ENCODE data around the gene C1orf159. TPM values are rescaled to one million over a fixed set of nuclear protein-coding genes. Genes with fewer than 3 reads are reported as not detected.

C1orf159 gene
- total and polyA plus RNA-seq, 9 of the 15 experiments (the other 6 are each of a cell fraction or from before 2014, with no cell fraction given), result 0.28 to 54.9 (median 10.6) TPM

DNA sequence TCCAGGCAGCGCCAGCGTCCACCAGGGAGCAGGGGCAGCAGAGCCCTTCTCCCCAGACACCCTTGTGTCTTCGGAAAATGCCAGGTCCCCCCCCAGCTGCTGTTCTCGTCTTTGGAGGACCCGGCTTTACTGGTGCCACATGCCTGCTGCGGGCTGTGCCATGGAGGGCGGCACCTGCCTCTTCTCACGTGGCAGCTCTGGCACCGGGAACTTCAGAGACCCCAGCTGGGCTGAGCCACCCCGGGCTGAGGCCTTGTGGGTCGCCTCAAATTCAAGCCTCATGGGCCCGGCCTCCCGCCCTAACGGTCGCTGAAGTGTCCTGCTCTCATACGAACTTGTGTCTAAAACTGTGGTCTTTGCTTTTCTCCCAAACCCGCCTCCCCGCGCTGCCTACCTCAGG is 27.0 kb upstream of the C1orf159 start (continued):
- TF ChIP-seq, protein P1, sequence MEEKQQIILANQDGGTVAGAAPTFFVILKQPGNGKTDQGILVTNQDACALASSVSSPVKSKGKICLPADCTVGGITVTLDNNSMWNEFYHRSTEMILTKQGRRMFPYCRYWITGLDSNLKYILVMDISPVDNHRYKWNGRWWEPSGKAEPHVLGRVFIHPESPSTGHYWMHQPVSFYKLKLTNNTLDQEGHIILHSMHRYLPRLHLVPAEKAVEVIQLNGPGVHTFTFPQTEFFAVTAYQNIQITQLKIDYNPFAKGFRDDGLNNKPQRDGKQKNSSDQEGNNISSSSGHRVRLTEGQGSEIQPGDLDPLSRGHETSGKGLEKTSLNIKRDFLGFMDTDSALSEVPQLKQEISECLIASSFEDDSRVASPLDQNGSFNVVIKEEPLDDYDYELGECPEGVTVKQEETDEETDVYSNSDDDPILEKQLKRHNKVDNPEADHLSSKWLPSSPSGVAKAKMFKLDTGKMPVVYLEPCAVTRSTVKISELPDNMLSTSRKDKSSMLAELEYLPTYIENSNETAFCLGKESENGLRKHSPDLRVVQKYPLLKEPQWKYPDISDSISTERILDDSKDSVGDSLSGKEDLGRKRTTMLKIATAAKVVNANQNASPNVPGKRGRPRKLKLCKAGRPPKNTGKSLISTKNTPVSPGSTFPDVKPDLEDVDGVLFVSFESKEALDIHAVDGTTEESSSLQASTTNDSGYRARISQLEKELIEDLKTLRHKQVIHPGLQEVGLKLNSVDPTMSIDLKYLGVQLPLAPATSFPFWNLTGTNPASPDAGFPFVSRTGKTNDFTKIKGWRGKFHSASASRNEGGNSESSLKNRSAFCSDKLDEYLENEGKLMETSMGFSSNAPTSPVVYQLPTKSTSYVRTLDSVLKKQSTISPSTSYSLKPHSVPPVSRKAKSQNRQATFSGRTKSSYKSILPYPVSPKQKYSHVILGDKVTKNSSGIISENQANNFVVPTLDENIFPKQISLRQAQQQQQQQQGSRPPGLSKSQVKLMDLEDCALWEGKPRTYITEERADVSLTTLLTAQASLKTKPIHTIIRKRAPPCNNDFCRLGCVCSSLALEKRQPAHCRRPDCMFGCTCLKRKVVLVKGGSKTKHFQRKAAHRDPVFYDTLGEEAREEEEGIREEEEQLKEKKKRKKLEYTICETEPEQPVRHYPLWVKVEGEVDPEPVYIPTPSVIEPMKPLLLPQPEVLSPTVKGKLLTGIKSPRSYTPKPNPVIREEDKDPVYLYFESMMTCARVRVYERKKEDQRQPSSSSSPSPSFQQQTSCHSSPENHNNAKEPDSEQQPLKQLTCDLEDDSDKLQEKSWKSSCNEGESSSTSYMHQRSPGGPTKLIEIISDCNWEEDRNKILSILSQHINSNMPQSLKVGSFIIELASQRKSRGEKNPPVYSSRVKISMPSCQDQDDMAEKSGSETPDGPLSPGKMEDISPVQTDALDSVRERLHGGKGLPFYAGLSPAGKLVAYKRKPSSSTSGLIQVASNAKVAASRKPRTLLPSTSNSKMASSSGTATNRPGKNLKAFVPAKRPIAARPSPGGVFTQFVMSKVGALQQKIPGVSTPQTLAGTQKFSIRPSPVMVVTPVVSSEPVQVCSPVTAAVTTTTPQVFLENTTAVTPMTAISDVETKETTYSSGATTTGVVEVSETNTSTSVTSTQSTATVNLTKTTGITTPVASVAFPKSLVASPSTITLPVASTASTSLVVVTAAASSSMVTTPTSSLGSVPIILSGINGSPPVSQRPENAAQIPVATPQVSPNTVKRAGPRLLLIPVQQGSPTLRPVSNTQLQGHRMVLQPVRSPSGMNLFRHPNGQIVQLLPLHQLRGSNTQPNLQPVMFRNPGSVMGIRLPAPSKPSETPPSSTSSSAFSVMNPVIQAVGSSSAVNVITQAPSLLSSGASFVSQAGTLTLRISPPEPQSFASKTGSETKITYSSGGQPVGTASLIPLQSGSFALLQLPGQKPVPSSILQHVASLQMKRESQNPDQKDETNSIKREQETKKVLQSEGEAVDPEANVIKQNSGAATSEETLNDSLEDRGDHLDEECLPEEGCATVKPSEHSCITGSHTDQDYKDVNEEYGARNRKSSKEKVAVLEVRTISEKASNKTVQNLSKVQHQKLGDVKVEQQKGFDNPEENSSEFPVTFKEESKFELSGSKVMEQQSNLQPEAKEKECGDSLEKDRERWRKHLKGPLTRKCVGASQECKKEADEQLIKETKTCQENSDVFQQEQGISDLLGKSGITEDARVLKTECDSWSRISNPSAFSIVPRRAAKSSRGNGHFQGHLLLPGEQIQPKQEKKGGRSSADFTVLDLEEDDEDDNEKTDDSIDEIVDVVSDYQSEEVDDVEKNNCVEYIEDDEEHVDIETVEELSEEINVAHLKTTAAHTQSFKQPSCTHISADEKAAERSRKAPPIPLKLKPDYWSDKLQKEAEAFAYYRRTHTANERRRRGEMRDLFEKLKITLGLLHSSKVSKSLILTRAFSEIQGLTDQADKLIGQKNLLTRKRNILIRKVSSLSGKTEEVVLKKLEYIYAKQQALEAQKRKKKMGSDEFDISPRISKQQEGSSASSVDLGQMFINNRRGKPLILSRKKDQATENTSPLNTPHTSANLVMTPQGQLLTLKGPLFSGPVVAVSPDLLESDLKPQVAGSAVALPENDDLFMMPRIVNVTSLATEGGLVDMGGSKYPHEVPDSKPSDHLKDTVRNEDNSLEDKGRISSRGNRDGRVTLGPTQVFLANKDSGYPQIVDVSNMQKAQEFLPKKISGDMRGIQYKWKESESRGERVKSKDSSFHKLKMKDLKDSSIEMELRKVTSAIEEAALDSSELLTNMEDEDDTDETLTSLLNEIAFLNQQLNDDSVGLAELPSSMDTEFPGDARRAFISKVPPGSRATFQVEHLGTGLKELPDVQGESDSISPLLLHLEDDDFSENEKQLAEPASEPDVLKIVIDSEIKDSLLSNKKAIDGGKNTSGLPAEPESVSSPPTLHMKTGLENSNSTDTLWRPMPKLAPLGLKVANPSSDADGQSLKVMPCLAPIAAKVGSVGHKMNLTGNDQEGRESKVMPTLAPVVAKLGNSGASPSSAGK (IDR thresholded peaks at IDR 0.05), result 0 out of 2 replicates have a peak, but pooled peaks have one; percentile 18
- TF ChIP-seq, protein P2, sequence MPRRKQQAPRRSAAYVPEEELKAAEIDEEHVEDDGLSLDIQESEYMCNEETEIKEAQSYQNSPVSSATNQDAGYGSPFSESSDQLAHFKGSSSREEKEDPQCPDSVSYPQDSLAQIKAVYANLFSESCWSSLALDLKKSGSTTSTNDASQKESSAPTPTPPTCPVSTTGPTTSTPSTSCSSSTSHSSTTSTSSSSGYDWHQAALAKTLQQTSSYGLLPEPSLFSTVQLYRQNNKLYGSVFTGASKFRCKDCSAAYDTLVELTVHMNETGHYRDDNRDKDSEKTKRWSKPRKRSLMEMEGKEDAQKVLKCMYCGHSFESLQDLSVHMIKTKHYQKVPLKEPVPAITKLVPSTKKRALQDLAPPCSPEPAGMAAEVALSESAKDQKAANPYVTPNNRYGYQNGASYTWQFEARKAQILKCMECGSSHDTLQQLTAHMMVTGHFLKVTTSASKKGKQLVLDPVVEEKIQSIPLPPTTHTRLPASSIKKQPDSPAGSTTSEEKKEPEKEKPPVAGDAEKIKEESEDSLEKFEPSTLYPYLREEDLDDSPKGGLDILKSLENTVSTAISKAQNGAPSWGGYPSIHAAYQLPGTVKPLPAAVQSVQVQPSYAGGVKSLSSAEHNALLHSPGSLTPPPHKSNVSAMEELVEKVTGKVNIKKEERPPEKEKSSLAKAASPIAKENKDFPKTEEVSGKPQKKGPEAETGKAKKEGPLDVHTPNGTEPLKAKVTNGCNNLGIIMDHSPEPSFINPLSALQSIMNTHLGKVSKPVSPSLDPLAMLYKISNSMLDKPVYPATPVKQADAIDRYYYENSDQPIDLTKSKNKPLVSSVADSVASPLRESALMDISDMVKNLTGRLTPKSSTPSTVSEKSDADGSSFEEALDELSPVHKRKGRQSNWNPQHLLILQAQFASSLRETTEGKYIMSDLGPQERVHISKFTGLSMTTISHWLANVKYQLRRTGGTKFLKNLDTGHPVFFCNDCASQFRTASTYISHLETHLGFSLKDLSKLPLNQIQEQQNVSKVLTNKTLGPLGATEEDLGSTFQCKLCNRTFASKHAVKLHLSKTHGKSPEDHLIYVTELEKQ (CRISPR knock-in tag; IDR thresholded peaks at IDR 0.05), result no peak
- TF ChIP-seq, protein P3, sequence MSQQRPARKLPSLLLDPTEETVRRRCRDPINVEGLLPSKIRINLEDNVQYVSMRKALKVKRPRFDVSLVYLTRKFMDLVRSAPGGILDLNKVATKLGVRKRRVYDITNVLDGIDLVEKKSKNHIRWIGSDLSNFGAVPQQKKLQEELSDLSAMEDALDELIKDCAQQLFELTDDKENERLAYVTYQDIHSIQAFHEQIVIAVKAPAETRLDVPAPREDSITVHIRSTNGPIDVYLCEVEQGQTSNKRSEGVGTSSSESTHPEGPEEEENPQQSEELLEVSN (IDR thresholded peaks at IDR 0.05; ENCODE audit: borderline replicate concordance in 1 of 2, extremely low read depth in 1 of 2, insufficient read depth in 1 of 2, insufficient read length in 1 of 2, low read depth in 1 of 2, low read length in 1 of 2, poor library complexity in 1 of 2, severe bottlenecking in 1 of 2), result peak in 1 of 2 experiments; percentile 75
- peak; percentile 43; the same call in 1 of the 2 replicates for TF ChIP-seq L3MBTL2 (IDR thresholded peaks at IDR 0.05)
- TF ChIP-seq ZNF717 (CRISPR knock-in tag; IDR thresholded peaks at IDR 0.05), result no peak
- 0 out of 2 replicates have a peak, but pooled peaks have one; percentile 22 for TF ChIP-seq RBFOX2 (IDR thresholded peaks at IDR 0.05; ENCODE audit: low read depth, low read length)
- TF ChIP-seq, protein P4, sequence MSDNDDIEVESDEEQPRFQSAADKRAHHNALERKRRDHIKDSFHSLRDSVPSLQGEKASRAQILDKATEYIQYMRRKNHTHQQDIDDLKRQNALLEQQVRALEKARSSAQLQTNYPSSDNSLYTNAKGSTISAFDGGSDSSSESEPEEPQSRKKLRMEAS (CRISPR knock-in tag; IDR thresholded peaks at IDR 0.05), result peak; percentile 47; the same call in 1 of the 2 replicates
- TF ChIP-seq, protein P5, sequence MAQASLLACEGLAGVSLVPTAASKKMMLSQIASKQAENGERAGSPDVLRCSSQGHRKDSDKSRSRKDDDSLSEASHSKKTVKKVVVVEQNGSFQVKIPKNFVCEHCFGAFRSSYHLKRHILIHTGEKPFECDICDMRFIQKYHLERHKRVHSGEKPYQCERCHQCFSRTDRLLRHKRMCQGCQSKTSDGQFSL (CRISPR knock-in tag; IDR thresholded peaks at IDR 0.05), result peak; percentile 70; the same call in 1 of the 2 replicates
- TF ChIP-seq, protein P5 (tag; IDR thresholded peaks at IDR 0.05), result no peak
